ENCODE data around the gene ABCB11. TPM values are rescaled to one million over a fixed set of nuclear protein-coding genes. Genes with fewer than 3 reads are reported as not detected.

ABCB11 gene
- total and polyA plus RNA-seq, 2 donors (not counting 1 experiment from before 2014, with no cell fraction given): not detected

DNA sequence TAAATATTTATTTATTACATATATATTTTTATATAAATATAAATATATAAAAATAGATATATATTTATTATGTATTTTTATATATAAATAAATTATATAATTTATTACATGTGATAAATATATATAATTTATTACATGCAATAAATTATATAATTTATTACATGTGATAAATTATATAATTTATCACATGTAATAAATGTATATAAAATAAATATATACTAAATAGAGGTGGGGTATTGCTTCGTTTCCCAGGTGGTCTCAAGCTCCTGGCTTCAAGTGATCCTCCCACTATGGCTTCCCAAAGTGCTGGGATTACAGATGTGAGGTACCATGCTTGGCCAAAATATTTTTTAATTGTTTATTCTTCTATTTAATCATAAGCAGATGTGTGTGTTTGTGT, 133.7 kb downstream of the ABCB11 start:
- WGBS (ENCODE audit: insufficient coverage): no CpG with 5 or more reads among the region's 1 CpG
- Mint-ChIP-seq H3K4me3 (no peak overlapping the region), H3K27me3 (peaks cover 14% of the 10 kb centered on the region)

DNA sequence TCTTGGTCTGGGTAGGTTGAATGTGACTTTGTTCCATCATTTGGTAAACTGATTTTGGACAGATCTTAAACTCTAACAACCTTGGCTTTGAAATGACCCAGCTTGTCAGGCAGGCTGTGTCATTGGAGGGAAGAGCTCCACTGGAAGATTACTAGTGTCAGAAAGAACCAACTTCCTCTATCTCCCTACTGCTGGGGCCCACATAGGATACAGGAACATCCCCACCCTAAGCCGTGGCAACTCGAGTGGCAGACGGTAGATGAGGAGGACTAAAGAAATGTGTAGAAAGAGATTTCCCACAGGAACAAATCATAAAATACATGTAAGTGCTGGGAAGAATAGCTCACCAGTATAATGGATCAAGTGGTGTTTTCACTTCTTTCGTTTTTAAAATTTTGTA, 134.3 kb downstream of the ABCB11 start:
- Histone ChIP-seq H3K27ac (ENCODE audit: low read length in 2 of 2) (no peak overlapping the region), H4K20me1 (ENCODE audit: control insufficient read depth, insufficient read depth, low read length, poor library complexity, severe bottlenecking) (no peaks in the 10 kb centered on the region), H3K4me2 (replicated peaks; ENCODE audit: low read depth, low read length, poor library complexity, severe bottlenecking) (no peak overlapping the region), H2AFZ (ENCODE audit: insufficient read depth, low read depth, low read length, poor library complexity, severe bottlenecking) (no peak overlapping the region), H3K79me2 (ENCODE audit: control insufficient read depth, insufficient read depth, low read length) (no peaks in the 10 kb centered on the region), H3K9ac (ENCODE audit: low read length) (no peak overlapping the region), H3K36me3 (replicated peaks in 1 of 2; ENCODE audit: control extremely low read depth in 1 of 2, control insufficient read depth in 1 of 2, extremely low read depth in 1 of 2, insufficient read depth in 2 of 2, low read length in 1 of 2) (no peaks in the 10 kb centered on the region), H3K9me3 (ENCODE audit: control extremely low read depth in 1 of 3, control insufficient read depth in 2 of 3, insufficient read depth in 1 of 3, low read length in 2 of 3) (no peaks in the 10 kb centered on the region), H3K4me1 (ENCODE audit: control insufficient read depth in 2 of 2, insufficient read depth in 2 of 2, low read length in 2 of 2) (no peaks in the 10 kb centered on the region), H3K4me3 (ENCODE audit: control extremely low read depth in 1 of 5, extremely low read depth in 1 of 5, insufficient read depth in 1 of 5, low read depth in 2 of 5, low read length in 4 of 5) (no peak overlapping the region), H3K27me3 (replicated peaks in 1 of 4; ENCODE audit: control extremely low read depth in 1 of 4, control insufficient read depth in 3 of 4, insufficient read depth in 4 of 4, low read length in 3 of 4) (peaks cover 0 to 7% (median 0%) of the 10 kb centered on the region in 4 experiments)
- DNase-seq (no peak), ATAC-seq (ENCODE audit: low read depth) (no peak)
- no peak for TF ChIP-seq EZH2 (IDR thresholded peaks at IDR 0.05; ENCODE audit: borderline replicate concordance, insufficient read depth, low read depth, low read length, poor library complexity, severe bottlenecking)
- TF ChIP-seq, protein P1, sequence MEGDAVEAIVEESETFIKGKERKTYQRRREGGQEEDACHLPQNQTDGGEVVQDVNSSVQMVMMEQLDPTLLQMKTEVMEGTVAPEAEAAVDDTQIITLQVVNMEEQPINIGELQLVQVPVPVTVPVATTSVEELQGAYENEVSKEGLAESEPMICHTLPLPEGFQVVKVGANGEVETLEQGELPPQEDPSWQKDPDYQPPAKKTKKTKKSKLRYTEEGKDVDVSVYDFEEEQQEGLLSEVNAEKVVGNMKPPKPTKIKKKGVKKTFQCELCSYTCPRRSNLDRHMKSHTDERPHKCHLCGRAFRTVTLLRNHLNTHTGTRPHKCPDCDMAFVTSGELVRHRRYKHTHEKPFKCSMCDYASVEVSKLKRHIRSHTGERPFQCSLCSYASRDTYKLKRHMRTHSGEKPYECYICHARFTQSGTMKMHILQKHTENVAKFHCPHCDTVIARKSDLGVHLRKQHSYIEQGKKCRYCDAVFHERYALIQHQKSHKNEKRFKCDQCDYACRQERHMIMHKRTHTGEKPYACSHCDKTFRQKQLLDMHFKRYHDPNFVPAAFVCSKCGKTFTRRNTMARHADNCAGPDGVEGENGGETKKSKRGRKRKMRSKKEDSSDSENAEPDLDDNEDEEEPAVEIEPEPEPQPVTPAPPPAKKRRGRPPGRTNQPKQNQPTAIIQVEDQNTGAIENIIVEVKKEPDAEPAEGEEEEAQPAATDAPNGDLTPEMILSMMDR (IDR thresholded peaks at IDR 0.05): no peak
- intact Hi-C loops (cut with micrococcal nuclease): no loop called here
- Mint-ChIP-seq H3K27ac (no peak overlapping the region), H3K27me3 (peaks cover 13% of the 10 kb centered on the region), H3K4me1 (no peaks in the 10 kb centered on the region), H3K4me3 (no peak overlapping the region), H3K9me3 (ENCODE audit: insufficient read depth) (no peaks in the 10 kb centered on the region)
- ChIA-PET CTCF (no interaction called here), POLR2A (no interaction called here)
- WGBS (ENCODE audit: insufficient coverage): no CpG with 5 or more reads among the region's 4 CpGs

More for the DNA sequence above, 133.7 kb downstream of the ABCB11 start:
- H4K20me1 ChIP-seq (ENCODE audit: control insufficient read depth, insufficient read depth, low read length, poor library complexity, severe bottlenecking): no peaks in the 10 kb centered on the region
- no peak overlapping the region for H2AFZ ChIP-seq (ENCODE audit: insufficient read depth, low read depth, low read length, poor library complexity, severe bottlenecking)
- ATAC-seq (ENCODE audit: low read depth) (no peak), DNase-seq (no peak)
- POLR2A ChIA-PET: no interaction called here
- Mint-ChIP-seq H3K27ac (no peak overlapping the region), H3K4me1 (no peaks in the 10 kb centered on the region), H3K9me3 (ENCODE audit: insufficient read depth) (no peaks in the 10 kb centered on the region)
- intact Hi-C loops (cut with micrococcal nuclease): no loop called here
- no peaks in the 10 kb centered on the region for H3K4me1 ChIP-seq (ENCODE audit: control insufficient read depth in 2 of 2, insufficient read depth in 2 of 2, low read length in 2 of 2)
- H3K36me3 ChIP-seq (replicated peaks in 1 of 2; ENCODE audit: control extremely low read depth in 1 of 2, control insufficient read depth in 1 of 2, extremely low read depth in 1 of 2, insufficient read depth in 2 of 2, low read length in 1 of 2): no peaks in the 10 kb centered on the region
- H3K9ac ChIP-seq (ENCODE audit: low read length): no peak overlapping the region
- H3K79me2 ChIP-seq (ENCODE audit: control insufficient read depth, insufficient read depth, low read length): no peaks in the 10 kb centered on the region
- CTCF ChIA-PET: no interaction called here
- H3K27ac ChIP-seq (ENCODE audit: low read length in 2 of 2): no peak overlapping the region
- peaks cover 0 to 4% (median 0%) of the 10 kb centered on the region in 4 experiments for H3K27me3 ChIP-seq (replicated peaks in 1 of 4; ENCODE audit: control extremely low read depth in 1 of 4, control insufficient read depth in 3 of 4, insufficient read depth in 4 of 4, low read length in 3 of 4)
- no peaks in the 10 kb centered on the region for H3K9me3 ChIP-seq (ENCODE audit: control extremely low read depth in 1 of 3, control insufficient read depth in 2 of 3, insufficient read depth in 1 of 3, low read length in 2 of 3)
- H3K4me3 ChIP-seq (ENCODE audit: control extremely low read depth in 1 of 5, extremely low read depth in 1 of 5, insufficient read depth in 1 of 5, low read depth in 2 of 5, low read length in 4 of 5): no peak overlapping the region
- H3K4me2 ChIP-seq (replicated peaks; ENCODE audit: low read depth, low read length, poor library complexity, severe bottlenecking): no peak overlapping the region
- no peak for TF ChIP-seq EZH2 (IDR thresholded peaks at IDR 0.05; ENCODE audit: borderline replicate concordance, insufficient read depth, low read depth, low read length, poor library complexity, severe bottlenecking)
